GM21526 (cell line): ENCODE results near the gene MYO16.
"Not testable (repeated sequence)": the region's sequence is repeated elsewhere in the genome, so short reads cannot be mapped to it uniquely, and the experiment has no call there.

ENCODE experiments used
- ATAC-seq: cut with Tn5 transposase; IDR thresholded peaks from one replicate; pipeline ENCODE4 v1.9.1; 2021; ENCODE audit warnings: moderate library complexity; ENCODE audit not compliant: unreplicated experiment, low FRiP score

Gene MYO16

DNA sequence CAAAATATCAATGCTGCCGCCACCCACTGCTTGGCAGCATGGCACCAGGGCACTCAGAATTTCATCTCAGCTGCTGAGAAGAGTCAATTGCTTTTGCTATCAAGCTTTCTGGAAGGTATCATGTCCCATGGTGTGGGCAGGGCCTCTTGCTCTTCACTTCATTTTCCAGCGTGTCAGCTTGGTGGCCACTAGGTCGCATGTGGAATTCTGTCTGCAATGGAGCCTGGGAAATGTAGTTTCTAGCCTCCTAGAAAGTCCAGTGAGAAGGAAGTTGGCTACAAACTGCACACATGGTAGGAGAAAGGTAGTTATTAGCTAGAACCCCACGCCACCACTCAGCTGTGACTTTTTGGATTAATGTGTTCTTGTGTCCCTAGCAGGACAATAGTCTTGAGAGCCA, 105.3 kb downstream of the MYO16 start:
- ATAC-seq, result no peak

DNA sequence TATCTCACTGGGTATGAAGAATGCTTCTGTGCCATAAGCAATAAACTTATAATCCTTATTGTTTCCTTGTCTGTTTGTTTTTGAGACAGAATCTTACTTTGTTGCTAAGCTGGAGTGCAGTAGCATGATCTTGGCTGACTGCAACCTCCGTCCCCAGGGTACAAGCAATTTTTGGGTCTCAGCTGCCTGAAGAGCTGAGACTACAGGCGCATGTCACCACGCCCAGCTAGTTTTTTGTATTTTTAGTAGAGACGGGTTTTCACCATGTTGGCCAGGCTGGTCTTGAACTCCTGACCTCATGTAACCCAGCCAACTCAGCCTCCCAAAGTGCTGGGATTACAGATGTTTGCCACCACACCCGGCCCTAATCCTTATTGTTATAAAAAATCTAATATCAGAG, 112.5 kb downstream of the MYO16 start:
- ATAC-seq, result no peak

DNA sequence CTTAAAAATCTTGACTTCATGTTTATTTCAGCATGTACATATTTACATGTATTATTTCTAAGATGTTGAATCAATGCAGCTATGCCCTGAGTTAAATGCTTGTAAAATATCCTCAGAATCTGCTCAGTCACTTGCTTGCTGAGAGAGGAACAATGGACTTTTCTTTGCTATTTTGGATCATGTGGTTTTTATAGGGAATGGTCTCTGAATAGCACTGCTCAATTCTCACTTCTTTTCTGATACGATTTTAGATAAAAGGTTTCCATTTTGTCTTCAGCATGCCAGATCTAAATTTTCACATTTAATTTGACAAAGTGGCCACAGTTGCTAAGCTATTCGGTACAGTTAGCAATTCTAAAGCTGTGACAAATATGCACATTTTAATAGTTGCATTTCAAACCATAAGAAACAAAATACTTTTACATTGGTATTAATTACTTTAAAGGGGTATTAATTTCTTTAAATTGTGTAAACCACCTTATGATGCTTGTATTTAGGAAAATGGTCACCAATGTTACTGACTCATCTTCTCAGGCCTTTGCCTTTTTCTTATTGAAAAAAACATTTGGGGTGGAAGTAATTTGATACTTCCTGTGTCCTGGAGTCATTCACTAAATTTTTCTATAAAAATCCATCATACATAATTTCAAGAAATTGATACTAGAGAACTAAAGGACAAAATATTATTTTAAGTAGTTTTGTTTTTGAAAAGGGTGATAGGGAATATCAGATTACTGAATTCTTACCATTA, 113.5 kb downstream of the MYO16 start:
- no peak for ATAC-seq

DNA sequence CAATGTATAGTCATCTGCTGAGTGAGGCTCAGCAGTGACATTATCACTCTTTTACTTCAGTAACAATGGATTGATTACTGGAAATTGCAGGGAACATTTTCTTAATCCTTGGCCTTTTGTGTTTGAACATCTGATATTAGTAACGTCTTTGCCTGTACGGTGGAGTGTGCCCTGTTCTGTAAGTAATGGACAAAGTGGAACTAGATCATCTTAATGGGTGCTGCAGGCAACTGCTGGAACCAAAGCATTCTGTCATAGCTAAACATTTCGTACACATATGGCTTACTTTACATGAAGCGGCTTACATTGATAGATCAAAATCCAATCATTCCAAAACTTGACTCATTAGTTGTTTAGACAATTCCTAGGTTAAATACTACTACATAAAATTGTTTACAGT, 114.1 kb downstream of the MYO16 start:
- no peak for ATAC-seq

DNA sequence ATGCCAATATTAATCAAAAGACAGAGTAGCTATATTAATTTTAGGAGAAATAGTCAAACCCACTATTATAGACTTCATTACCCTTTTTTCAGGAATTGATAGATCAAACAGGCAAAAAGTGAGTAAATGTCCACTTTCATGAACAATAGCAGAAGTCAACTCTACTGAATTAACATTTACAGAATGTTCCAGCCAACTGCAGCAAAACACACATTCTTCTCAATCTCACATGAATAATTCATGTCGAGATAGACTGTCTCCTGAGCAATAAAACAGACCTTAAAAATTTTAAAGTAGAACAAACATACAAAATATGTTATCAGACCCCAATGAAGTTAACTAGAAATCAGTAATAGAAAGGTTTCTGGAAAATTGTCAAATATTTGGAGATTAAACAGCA, 118.4 kb downstream of the MYO16 start:
- no peak for ATAC-seq

DNA sequence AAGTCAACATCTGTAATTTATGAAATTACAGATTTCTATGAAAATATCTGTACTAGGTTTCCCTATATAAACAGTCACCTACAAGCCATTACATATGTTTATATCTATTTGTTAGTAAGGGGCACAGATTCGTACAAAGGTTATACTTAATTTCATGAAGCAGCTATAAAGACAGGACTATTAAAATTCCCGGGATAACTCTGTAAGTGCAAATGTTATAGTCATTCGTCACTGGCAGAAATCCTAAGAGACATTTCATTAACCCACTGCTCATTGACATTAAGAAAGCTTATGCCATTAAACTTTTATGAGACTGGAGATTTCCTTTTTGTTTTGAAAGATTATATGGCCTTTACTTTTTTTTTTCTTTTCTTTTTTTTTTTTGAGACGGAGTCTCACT, 122.9 kb downstream of the MYO16 start:
- no peak for ATAC-seq

DNA sequence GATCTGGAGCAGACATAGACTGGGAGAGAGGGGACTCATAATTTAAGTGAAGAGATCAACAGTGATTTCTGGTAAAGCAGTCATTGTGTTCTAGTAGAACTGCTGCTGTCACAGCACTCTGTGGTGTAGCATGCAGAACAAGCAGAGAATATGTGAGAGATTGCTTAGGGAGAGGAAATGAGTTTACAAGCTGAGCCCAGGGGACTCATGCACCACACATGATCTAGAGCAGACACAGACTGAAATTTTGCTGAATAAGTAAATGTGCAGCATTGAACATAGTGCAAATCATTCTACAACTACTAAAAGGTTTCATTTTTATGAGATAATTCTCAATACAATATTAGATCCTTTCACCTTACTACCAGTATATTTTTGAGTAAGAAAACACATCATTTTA, 125.7 kb downstream of the MYO16 start:
- ATAC-seq, result no peak

DNA sequence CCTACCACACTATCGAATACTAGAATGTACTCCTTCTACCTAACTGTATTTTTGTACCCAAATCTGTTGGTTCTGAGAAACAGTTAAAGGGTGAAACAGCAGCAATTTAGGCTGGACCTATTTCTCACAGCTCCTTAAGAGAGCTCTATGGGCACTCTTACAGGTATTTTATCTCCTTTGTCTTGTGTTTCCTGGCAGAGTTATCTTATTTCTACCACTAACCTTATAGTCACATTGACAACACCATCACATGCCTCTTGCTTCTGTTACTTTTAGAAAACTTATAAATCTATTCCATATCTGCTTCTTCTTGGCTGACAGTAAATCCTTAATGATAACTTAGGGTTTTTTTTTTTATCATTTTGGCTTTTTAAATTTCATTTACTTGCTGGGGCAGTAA, 130.7 kb downstream of the MYO16 start:
- ATAC-seq, result no peak

DNA sequence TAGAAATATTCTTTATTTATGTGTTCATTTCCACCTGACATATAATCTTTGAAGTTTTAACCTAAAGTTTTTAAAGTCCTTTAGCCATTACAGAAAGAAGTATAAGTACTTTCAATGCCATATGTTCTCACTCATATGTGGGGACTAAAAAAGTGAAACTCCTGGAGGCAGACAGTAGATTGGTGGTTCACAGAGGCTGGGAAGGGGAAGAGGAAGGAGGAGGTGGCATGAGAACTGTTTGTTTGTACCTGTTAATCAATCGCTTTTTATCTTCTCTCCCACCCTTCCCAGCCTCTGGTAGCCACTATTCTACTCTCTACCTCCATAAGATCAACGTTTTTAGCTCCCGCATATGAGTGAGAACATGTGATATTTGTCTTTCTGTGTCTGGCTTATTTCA, 131.1 kb downstream of the MYO16 start:
- ATAC-seq, result no peak

DNA sequence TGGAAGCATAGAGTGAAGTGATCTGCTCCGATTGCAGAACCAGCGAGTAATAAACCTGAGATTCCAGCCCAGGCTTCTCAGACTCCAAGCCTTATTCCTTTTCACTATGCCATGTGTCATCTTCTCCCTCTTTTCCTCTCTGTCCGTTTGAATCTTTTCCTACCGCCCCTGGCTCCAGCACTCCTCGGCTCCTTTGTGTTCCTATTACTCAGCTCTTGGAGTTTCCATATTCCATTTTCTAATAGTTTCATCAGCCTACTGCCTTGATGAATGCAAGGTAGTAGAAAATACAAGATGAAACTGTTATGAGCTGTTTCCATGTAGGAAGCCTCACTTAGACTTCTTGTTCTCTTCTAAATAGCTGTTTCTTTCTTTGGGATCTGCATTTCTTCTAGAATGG, 138.6 kb downstream of the MYO16 start:
- no peak for ATAC-seq

DNA sequence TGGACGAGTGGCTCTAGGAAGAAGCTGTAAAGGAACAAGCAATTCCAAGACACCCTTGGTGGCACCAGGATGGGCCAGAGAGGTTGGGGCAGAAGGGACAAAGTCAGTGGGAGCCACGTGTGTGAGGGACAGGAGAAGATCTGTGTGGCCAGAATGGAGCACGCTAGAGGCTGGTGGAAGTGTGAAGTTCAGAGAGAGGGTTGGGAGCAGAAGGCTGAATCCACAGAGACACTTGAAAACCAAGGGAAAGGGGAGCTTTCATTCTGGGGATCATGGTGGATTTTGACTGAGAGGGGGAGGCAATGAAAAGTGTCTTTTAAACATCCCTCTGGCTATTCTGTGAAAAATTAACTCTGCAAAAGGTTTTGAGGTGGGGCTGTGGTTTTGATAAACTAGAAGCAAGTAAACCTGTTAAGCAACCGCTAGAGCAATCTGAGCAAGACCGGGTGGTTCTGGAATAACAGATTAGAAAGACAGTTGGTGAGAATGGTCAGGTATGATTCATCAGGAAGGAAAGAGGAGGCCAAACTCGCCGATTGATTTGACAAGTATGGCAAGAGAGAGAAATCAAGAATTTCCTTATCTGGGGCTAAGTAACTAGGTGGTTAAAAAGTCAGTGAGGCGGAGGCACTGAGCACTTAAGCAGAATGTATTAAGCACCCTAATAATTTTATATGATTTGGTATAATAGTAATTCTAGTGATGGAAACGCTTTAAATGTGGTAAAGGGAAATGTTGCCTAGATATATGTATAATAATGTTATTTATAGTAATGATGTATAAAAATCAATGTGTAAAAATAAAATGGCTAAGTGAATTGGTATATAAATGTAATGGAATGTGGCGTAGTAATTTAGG, 140.0 kb downstream of the MYO16 start:
- no peak for ATAC-seq

DNA sequence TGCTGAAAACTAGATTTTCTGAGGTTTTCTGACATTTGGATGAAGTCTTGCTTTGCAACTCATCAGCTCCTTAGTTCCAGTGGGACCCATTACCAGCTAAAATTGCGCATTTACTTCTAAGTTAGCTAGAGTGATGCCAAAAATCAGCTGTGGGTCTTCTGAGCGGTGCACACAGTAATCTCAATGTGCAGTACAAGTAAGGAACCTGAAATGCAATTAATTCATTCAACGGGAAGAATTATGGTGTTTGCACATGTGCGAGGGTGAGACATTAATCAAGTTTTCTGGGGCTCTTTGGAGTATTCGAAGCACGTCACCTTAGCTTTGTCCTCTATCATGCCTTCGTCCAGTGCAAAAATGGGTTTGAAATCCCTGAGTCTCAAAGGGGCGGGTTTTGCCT, 146.2 kb downstream of the MYO16 start:
- ATAC-seq, result no peak

DNA sequence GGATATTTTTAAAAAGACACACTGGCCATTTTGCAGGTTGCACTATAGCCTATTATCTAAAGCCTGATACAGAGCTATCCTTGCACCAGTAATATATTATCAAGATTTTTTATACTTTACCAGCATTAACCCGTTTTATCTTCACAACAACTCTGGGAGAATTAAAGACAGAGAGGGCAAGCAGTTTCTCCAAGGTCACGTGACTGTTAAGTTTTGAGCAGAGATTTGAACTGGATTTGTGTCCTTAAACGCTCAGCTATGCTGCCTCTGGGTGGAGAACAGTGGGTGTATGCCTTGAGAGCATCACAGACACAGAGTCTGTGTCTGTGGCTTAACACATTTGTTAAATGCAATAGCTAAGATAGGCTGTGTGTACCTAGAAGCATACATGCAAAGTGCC, 147.2 kb downstream of the MYO16 start:
- ATAC-seq, result no peak

DNA sequence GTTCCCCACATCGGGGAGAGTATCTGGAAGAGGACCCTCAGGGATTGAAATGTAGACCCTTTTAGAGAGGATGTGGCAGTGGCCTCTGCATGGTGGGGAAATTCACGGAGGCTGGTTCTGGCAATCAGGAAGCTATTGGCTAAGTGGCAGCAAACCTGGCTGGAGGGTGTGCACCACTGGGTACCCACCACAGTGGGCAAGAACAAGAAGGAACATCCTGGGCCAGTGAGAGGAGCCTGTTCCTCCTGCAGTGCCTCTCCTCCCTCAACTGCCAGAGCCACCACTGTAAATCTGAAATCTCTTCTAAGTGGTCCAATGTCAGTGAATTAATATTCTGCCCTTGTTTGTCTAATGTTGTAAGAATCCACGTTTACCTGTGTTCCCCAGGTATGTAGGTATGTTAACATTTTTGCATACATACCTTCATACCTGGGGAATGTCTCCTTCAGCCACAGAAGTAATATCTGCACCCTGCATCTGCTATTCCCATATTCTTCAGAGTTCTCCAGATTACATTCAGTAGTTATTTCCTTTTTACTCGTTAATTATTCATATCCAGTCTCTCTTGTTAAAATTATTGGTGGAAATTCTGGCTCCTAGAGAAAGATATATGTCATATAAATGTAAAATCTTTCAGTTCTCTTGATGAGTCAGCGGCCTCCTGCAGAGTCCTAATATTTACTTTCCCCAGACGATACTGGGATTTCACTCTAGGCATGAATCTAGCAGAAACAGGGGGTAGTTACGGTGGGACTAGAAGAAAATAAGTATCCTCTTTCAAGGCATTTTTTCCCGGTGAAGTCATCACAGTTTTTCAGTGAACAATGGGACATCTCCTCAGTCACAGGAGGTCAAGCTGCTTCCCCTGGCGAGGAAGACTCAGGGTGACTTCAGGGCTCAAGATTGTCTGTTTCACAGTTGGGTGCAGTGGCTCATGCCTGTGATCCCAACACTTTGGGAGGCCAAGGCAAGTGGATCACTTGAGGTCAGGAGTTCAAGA, 148.3 kb downstream of the MYO16 start:
- no peak for ATAC-seq

DNA sequence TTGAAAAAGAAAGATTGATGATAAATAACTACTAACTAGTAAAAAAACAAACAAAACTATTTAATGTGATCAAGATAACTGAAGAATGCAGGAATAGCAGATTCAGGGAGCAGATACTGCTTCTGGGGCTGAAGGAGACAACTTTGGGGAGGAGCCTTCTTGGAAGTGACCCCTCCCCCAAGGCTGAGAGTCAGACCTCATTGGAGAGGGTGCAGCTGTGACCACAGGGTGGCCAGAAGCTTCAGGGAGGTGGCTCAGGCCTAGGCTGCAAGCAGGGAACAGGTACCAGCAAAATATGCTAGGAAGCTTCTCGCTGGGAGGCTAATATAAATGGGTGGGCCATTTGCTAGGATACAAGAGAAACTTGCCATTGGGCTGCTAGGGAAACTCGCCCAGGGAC, 149.9 kb downstream of the MYO16 start:
- ATAC-seq, result no peak

DNA sequence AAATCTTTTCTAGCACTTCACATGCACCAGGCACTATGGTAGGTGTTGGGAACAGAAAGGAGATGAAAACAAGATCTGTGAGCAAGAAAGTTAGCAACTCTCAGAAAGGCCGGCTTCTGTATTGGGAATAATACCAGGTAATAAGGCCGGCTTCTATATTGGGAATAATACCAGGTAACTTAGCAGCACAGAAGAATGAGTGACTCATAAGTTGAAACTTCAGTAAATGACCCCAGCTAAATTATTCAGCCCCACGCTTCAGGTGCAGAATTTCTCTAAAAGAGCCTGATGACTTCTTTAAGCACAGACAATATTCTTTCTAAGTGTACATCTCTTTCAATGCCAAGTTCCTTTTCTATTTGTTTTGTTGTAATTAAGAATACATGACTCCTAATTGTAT, 151.3 kb downstream of the MYO16 start:
- no peak for ATAC-seq

DNA sequence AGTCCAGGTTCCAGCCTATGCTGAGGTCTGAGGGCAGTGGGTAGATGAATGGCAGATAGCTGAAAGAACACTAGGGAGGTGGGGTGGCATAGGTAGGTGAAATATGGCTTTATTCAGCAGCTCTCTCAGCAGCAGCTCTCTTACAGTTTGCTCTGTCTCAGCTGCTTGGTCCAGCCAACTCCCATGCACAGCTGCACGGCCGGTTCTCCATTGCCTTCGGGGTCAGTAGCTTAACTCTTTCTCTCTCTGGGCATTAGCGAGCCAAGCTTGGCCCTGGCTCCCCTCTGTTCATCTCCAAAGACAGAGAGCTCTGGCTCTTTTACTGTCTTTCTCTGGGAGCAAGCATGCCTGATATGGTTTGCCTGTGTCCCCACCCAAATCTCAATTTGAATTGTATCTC, 151.9 kb downstream of the MYO16 start:
- no peak for ATAC-seq

DNA sequence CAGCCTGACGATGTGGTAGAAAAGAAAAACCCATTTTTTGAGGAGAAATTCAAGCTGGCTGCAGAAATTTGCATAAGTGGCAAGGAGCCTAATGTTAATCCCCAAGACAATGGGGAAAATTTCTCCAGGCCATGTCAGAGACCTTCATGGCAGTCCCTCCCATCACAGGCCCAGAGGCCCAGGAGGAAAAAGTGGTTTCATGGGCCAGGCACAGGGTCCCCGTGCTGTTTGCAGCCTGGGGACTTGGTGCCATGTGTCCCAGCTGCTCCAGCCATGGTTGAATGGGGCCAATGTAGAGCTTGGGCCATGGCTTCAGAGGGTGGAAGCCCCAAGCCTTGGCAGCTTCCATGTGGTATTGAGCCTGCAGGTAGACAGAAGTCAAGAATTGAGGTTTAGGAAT, 153.1 kb downstream of the MYO16 start:
- ATAC-seq, result not testable (repeated sequence)

DNA sequence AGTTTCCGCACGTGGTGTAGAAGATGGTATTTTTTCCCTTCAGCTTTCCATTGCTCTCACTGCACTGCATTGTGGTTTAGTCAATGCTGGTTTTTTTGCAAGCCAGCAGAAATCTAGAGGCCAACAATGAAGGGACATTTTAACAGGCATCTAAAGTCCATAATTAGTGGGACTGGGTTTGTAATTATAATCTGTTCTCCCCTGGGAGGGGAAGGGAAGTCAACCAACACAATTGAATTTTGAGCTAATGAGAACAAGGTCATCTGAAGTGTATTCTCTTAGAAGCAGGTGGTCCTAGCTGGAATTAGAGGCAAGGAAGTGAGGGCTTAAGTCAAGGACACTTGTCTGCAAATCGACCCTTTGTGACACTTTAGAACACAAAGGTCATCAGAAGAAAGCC, 156.4 kb downstream of the MYO16 start:
- no peak for ATAC-seq

DNA sequence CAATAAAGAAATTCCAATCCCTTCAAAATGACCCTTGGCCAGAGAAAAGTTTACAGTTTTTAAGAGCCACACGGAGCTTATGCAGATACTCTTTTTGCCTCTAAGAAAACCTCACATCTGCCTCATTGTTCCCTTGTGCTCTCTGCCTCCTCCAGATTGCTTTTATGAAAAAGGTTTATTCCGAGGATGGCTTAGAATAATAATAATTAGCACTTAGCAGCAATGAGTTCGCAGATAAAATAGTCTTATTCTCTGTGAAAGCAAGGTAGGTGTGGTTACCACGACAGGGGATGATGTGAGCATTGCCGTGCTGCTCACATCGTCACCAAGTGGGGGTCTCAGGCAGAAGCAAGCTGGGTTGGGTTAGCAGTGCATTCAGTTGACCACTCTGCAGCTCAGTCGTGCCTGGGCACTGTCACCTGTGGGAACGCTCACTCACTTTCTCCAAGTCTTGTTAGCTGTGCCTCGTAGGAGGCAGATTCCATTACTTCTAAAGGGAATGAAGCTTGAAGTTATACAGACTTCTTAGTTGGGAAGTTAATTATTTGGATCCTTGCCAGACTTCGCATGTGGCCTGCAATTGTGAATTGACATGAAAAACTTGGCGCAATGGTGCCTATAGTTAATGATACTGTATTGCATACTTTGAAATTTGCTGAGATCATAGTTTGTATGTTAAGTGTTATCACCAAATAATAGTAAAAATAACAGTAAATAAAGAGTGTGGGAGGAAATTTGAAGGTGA, 157.2 kb downstream of the MYO16 start:
- ATAC-seq, result no peak
